ENCODE measurements around the gene ZNF543. TPM values are rescaled to one million over a fixed set of nuclear protein-coding genes. Genes with fewer than 3 reads are reported as not detected.

The ZNF543 gene
- total and polyA plus RNA-seq, 2 of the 13 experiments (the other 11 are each of a cell fraction or from before 2014, with no cell fraction given), result 2.1 to 8.9 TPM

DNA sequence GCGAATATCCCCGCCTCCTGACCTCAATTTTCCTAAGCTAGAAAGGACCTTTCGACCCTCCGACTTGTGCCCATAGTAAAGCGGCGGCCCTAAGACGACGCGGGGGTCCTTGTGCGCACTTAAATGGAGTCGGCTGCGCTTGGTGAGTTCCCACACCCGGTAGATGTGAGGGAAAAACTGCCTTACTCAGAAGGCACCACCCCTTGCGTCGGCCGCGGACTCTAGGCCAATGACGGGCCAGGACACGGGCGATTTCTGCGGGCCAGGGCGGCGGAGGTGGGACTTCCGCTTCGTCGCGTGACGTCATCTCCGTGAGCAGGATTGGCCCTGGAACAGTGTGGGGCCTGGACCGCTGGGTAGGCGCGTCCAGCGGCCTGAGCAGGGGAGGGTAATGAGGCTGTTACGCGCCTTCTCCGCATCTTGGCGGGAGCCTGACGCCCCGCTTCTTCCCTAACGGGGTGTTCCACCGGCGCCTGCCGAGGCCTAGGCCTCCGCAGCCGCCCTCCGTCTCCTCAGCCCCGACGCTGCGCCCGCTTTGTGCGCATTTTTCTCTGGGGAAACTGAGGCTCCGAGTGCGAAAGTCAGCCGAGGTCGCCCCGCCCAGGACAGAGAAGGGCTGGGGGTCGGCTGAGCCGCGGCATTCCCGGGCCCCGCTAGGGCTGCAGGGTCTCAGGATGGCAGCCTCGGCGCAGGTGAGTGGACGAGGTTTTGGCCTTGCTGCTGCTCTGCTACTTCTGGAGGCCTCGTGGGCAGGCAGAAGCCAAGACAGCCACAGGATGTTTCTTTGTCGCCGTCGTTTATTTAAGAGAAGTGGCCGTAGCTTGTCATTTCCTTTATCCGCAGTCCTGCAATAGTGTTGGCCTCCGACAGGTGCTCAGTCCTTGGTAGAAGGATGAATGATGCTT, at the start of gene ZNF543 (continued):
- TF ChIP-seq, protein P1, sequence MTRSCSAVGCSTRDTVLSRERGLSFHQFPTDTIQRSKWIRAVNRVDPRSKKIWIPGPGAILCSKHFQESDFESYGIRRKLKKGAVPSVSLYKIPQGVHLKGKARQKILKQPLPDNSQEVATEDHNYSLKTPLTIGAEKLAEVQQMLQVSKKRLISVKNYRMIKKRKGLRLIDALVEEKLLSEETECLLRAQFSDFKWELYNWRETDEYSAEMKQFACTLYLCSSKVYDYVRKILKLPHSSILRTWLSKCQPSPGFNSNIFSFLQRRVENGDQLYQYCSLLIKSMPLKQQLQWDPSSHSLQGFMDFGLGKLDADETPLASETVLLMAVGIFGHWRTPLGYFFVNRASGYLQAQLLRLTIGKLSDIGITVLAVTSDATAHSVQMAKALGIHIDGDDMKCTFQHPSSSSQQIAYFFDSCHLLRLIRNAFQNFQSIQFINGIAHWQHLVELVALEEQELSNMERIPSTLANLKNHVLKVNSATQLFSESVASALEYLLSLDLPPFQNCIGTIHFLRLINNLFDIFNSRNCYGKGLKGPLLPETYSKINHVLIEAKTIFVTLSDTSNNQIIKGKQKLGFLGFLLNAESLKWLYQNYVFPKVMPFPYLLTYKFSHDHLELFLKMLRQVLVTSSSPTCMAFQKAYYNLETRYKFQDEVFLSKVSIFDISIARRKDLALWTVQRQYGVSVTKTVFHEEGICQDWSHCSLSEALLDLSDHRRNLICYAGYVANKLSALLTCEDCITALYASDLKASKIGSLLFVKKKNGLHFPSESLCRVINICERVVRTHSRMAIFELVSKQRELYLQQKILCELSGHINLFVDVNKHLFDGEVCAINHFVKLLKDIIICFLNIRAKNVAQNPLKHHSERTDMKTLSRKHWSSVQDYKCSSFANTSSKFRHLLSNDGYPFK (CRISPR knock-in tag; IDR thresholded peaks at IDR 0.05; ENCODE audit: borderline replicate concordance), result peak; percentile 38; the same call in 1 of the 2 replicates
- TF ChIP-seq, protein P2, sequence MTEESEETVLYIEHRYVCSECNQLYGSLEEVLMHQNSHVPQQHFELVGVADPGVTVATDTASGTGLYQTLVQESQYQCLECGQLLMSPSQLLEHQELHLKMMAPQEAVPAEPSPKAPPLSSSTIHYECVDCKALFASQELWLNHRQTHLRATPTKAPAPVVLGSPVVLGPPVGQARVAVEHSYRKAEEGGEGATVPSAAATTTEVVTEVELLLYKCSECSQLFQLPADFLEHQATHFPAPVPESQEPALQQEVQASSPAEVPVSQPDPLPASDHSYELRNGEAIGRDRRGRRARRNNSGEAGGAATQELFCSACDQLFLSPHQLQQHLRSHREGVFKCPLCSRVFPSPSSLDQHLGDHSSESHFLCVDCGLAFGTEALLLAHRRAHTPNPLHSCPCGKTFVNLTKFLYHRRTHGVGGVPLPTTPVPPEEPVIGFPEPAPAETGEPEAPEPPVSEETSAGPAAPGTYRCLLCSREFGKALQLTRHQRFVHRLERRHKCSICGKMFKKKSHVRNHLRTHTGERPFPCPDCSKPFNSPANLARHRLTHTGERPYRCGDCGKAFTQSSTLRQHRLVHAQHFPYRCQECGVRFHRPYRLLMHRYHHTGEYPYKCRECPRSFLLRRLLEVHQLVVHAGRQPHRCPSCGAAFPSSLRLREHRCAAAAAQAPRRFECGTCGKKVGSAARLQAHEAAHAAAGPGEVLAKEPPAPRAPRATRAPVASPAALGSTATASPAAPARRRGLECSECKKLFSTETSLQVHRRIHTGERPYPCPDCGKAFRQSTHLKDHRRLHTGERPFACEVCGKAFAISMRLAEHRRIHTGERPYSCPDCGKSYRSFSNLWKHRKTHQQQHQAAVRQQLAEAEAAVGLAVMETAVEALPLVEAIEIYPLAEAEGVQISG (CRISPR knock-in tag; IDR thresholded peaks at IDR 0.05), result peak; percentile 87
- TF ChIP-seq SNAPC2 (CRISPR knock-in tag; IDR thresholded peaks at IDR 0.05) (no peak), ELF1 (CRISPR knock-in tag; IDR thresholded peaks at IDR 0.05) (peak; percentile 77), POGZ (CRISPR knock-in tag; IDR thresholded peaks at IDR 0.05) (peak; percentile 89), ZNF883 (CRISPR knock-in tag; IDR thresholded peaks at IDR 0.05; ENCODE audit: not compliant biosample characterization) (no peak), GABPA (IDR thresholded peaks at IDR 0.05; ENCODE audit: low read depth, low read length) (peak; percentile 98), GABPA (CRISPR knock-in tag; IDR thresholded peaks at IDR 0.05; ENCODE audit: low read depth) (peak; percentile 96), SNRNP70 (IDR thresholded peaks at IDR 0.05; ENCODE audit: low read depth, low read length) (no peak), ZNF121 (CRISPR knock-in tag; IDR thresholded peaks at IDR 0.05) (0 out of 2 replicates have a peak, but pooled peaks have one; percentile 2), ZNF747 (CRISPR knock-in tag; IDR thresholded peaks at IDR 0.05; ENCODE audit: borderline replicate concordance) (peak; percentile 72), HDAC1 (CRISPR knock-in tag; IDR thresholded peaks at IDR 0.05) (peak; percentile 69; the same call in 1 of the 2 replicates), ZSCAN9 (CRISPR knock-in tag; IDR thresholded peaks at IDR 0.05; ENCODE audit: borderline replicate concordance) (no peak; the same call in 1 of the 2 replicates), ARNT2 (CRISPR knock-in tag; IDR thresholded peaks at IDR 0.05; ENCODE audit: low read depth) (peak; percentile 44; the same call in 1 of the 2 replicates), ELF3 (CRISPR knock-in tag; IDR thresholded peaks at IDR 0.05) (peak; percentile 68; the same call in 1 of the 2 replicates), ZNF136 (CRISPR knock-in tag; IDR thresholded peaks at IDR 0.05; ENCODE audit: low read depth) (0 out of 2 replicates have a peak, but pooled peaks have one; percentile 33), MEIS1 (CRISPR knock-in tag; IDR thresholded peaks at IDR 0.05; ENCODE audit: borderline replicate concordance) (no peak), THAP11 (CRISPR knock-in tag; IDR thresholded peaks at IDR 0.05) (peak; percentile 94), ATF7 (IDR thresholded peaks at IDR 0.05) (peak; percentile 99), ATF7 (CRISPR knock-in tag; IDR thresholded peaks at IDR 0.05) (peak; percentile 96)
- TF ChIP-seq, protein P3, sequence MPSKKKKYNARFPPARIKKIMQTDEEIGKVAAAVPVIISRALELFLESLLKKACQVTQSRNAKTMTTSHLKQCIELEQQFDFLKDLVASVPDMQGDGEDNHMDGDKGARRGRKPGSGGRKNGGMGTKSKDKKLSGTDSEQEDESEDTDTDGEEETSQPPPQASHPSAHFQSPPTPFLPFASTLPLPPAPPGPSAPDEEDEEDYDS (CRISPR knock-in tag; IDR thresholded peaks at IDR 0.05), result peak; percentile 73
